Middle frontal gyrus (tissue), 1 donor: Measurements from ENCODE around the gene PTPRJ.
"Not testable (repeated sequence)": the region's sequence is repeated elsewhere in the genome, so short reads cannot be mapped to it uniquely, and the experiment has no call there.

ENCODE experiments used
- DNase-seq: peaks from one replicate; pipeline ENCODE4 v3.0.0-alpha.2; 2015; ENCODE audit warnings: low spot score; ENCODE audit errors: extremely low spot score

Gene PTPRJ

DNA sequence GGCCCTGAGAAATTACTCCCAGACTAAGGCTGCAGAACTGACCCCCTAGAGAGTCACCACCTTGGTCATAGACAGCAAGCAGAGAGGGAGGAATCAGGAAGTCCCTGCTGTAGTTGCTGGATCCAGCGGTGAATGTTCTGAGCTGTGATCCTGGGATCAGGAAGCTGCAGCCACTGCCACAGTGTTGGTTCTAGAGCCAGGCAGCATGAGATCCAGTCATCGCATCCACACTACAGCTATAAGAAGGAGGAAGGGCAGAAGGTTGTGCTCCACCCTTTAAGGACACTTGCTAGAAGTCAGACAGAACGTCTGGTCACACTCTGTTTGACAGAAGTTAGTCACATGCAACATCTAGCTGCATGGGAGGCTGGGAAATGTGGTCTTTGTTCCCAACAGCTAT is 131.5 kb downstream of the PTPRJ start:
- no peak for DNase-seq

DNA sequence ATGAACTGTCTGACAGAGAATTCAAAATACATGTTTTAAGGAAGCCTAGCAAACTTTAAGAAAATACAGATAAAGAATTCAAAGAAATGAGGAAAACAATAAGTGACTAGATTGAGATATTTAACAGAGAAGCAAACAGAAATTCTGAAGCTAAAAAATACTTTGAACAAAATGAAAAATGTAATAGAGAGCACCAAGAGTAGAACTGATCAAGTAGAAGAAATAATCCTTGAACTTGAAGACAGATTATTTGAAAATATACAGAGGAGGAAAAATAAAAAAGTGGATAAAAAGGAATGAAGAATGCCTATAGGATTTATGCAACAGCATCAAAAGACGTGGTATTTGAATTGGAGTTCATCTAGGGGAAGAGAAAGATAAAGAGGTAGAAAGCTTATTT is 134.4 kb downstream of the PTPRJ start:
- no peak for DNase-seq

GRCh38 chr11:48116437-48117228 is 136.3 kb downstream of the PTPRJ start:
- no peak for DNase-seq

DNA sequence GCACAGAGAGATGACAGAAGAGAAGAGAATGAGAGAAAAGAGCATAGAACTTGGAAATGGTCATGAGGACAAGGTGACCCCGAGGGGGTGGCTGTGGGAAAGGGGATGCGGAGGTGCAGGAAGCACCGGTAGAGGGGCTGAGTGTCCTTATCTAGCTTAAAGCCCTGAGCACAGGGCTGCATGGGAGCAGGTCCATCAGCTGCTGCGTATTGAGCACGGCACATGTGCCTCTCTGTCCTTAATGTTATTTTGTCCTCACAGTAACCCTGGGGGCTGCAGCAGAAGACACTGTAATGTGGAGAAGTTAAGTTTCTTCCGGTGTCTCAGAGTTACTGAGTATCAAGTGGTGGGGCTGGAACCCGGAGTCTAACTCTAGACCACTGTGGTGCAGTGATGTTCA is 141.9 kb downstream of the PTPRJ start:
- DNase-seq, result no peak

- DNase-seq, result no peak
Measured at GRCh38 chr11:48122656-48123055, 142.3 kb downstream of the PTPRJ start.

- DNase-seq, result no peak
Measured at GRCh38 chr11:48123254-48123875, 143.0 kb downstream of the PTPRJ start.

DNA sequence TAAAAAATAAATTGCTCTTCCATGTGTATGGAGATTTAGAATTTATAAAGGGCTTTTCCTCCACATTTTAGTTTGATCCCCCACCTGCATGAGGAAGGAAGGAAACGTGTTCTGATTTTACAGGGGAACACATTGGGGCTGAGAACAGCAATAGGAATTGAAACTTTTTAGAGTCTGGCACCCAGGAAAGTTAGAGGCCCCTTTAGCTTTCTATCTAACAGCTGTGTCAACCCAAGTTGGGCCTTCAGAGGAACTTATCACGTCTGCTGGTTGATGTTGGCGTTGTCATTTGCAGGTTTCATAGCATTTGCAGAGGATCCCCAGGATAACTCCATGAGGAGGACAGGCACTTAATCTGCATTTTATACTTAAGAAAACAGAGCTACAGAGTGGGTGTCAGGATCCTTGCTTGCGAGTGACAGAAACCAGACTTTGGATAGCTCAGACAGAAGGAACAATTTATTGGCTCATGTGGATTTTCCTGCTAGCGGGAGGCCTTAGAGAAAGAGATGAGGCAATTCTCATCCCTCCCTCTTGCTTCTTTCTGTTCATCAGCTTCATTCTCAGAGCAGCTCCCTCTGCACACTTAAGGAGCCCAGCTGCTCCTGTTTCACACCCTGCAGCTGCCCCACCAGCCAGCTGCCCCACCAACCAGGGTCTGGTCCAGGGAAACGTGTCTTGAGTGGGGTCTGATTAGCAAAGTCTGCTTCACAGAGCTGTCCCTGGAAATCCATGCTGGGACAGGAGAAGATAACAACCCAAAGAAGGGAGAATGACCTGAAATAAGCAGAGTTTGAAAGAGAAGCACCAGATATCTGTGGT is 143.8 kb downstream of the PTPRJ start:
- DNase-seq, result no peak

DNA sequence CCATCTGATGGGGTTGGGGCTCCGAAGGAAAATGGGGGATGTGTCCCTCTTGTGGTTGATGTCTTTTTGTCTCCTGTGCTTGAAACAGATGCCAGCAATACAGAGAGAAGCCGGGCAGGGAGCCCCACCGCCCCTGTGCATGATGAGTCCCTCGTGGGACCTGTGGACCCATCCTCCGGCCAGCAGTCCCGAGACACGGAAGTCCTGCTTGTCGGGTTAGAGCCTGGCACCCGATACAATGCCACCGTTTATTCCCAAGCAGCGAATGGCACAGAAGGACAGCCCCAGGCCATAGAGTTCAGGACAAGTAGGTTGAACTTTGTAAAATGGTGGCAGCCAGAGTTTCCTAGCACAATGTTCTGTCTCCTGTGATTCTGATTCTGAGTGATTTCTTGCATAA is 144.5 kb downstream of the PTPRJ start:
- no peak for DNase-seq

DNA sequence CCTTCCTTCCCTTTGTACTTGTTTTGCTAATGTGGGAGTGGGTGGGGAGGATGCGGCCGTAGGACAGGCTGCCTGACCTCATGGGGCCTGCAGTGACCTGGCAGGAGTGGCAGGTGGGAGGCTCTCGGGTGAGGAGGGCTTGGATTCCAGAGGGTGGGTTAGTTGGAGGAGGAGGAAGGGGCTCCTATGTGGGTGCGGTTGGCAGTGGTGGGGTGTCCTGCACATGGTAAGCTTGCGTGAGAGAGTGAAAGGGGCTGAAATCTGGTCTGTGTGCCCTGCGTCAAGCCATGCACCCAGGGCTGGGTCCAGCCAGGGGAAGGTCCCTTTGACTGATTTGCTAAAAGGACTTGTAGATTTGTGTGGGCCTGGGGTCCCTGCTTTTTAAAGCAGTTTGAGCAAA is 145.5 kb downstream of the PTPRJ start:
- no peak for DNase-seq

DNA sequence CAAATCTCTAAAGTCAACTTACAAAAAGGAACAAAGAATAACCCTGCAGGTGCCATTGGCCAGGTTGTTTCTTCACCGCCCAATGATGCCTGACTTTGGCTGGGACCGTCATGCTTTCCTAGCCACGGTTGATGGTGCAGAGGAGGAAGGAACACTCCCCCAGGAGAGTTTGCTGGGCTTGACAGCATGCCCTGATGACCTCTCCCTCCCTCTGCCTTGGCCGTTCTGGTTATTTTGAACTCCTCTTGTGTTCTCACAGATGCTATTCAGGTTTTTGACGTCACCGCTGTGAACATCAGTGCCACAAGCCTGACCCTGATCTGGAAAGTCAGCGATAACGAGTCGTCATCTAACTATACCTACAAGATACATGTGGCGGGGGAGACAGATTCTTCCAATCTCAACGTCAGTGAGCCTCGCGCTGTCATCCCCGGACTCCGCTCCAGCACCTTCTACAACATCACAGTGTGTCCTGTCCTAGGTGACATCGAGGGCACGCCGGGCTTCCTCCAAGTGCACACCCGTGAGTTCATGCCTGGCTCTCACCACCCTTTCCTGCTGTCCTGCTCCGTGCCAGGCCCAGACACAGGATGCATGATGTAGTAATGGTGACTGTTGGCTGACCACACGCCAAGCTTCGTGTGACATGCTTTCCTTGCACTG is 147.3 kb downstream of the PTPRJ start:
- DNase-seq, result no peak

- DNase-seq, result no peak
Measured at GRCh38 chr11:48129697-48130395, 149.5 kb downstream of the PTPRJ start.

DNA sequence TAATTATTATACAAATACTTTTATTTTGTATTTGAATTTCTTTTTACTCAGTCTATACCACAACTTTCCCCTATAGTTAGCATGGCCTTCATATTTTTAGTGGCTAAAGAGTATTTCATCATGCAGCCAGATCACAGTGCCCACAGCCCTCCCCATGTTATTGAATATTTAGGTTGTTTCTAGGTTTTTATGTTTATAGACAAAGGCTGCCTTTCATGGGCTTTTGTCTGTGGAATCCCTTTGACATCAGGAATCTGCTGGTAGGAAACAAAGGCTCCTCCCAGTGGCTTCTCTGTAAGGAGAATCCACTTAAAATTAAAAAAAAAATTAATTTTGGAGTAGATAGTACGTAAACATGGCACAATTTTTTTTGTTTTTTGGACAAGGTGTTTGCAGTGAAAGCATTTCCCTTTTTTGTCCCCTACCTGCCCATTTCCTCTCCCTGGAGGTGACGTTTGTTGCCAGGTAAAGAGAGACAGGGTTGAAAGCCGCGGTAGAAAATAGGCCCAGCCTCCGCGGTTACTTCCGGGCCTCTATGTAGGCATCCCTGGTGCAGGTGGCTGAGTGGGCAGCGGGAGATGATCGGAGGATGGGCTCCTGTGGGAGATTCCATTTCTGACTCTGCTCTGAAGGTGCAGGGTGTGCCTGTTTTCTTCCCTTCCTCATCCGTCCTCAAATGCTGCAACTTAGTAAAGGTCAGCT is 154.0 kb downstream of the PTPRJ start:
- no peak for DNase-seq

GRCh38 chr11:48138222-48138621 is 157.9 kb downstream of the PTPRJ start:
- DNase-seq, result no peak

DNA sequence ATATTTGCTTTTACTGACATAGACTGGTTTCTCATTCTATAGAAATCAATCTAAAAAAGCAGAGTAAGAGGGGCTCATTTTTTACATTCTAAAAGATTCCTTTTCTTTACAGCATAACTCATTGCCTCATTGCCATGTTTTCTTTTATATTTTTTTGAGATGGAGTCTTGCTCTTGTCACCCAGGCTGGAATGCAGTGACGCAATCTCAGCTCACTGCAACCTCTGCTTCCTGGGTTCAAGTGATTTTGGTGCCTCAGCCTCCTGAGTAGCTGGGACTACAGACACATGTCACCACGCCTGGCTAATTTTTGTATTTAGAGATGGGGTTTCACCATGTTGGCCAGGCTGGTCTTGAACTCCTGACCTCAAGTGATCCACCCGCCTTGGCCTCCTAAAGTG is 159.5 kb downstream of the PTPRJ start:
- DNase-seq, result not testable (repeated sequence)

DNA sequence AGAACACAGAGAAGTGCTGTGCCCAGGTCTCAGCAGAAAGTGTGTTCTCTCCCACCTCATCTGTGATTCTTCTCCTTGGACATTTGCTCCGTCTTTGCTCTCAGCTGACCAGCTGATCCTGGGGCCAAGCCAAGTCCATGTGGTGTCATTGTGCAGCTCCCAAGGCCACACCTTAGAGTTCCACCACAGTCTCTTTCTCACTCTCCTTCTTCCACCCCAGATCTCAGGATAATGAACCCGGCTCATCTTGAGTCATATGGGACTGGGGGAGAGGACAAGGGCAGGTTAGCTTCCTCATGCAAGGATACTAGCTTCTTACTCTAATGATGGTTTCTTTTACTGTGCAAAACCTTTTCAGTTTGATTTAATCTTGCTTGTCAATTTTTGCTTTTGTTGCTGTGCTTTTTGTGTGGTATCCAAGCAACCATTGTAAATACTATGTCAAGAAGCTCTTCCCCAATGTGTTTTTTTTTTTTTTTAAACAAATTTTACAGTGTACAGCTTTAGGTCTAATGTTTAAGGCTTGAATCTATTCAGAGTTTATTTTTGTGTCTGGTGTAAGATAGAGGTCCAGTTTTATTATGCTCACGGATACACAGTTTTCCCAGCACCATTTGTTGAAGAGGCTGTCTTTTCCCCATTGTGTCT is 161.2 kb downstream of the PTPRJ start:
- DNase-seq, result no peak

DNA sequence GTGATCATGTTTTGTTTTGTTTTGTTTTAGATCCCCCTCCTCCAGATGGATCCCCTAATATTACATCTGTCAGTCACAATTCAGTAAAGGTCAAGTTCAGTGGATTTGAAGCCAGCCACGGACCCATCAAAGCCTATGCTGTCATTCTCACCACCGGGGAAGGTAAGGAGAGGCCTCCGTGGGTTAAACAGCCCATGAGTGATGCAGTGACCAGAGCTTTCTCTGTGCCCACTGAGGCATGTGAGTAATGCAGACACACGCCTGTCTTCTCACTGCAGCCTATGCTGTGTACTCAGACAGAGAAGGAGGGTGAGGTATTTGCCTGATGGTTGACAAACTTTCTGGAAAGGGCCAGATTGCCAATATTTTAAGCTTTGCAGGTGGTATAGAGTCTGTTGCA is 162.5 kb downstream of the PTPRJ start:
- DNase-seq, result no peak

DNA sequence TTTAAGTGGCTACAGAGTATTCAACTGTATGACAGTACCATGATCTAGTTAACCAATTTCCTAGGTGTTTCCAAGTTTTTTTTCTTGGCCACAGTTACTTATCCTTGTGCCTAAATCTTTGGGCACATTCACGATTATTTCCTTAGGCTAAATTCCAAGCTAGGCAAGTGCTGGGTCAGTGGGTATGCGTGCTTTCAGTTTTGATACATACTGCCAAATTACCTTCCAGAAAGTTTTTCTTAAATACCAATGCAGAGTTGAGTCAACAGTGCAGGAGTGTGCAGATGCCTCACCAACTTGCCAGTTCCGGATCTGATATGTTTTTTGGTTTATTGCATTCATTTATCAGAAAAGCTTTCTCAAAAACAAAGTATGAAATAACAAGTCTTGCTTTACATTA is 168.4 kb downstream of the PTPRJ start:
- no peak for DNase-seq

DNA sequence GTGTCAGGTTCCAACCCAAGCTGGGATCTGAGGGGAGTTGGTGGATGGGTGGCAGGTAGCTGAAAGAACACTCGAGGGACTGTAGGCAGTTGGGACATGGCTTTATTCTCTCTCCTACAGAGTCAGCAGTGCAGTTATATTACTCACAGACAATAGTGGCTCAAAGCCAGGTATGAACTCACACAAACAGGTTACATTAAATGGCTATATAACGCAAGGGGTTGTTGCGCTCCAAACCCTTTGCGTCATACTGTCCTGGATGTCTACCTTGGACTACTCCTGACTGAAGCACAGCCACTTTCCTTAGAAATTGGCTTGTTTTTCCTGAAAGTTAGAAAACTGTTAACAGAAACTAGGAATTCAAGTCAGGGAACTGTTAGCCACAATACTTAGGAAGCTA is 169.9 kb downstream of the PTPRJ start:
- no peak for DNase-seq

DNA sequence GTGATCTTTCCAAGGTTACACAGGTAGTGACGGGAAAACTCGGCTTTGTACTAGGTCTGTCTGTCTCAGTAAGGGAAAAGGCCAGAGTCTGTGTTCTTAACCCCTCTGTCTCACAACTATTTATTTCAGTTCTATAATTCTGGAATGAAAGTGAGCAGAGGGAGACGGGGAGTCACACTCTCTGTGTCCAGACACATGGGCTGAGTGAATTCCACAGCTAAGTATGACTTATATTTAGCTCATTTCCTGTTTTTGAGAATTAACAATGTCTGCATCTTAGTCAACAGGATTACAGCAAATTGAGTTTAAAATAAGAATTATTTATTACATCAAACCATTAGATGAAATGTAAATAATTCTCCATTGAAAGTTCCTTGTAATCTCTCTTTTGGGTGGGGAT is 173.8 kb downstream of the PTPRJ start:
- DNase-seq, result no peak
